ENCODE results near the gene NDUFB7. TPM values are rescaled to one million over a fixed set of nuclear protein-coding genes. Genes with fewer than 3 reads are reported as not detected.

The NDUFB7 gene
- total and polyA plus RNA-seq, 12 donors: 347 to 1,673 (median 476) TPM

GRCh38 chr19:14556662-14557188, 15.1 kb downstream of the NDUFB7 start:
- Histone ChIP-seq H3K4me3 (peak overlapping the region in 7 of 10 donors; percentile 2 to 34 (median 23)), H3K27ac (peak overlapping the region in 6 of 10 donors; percentile 7 to 51 (median 39)), H3K4me1 (peaks cover 30 to 72% (median 45%) of the 10 kb centered on the region in 9 donors), H3K9me3 (no peaks in the 10 kb centered on the region), H3K36me3 (peaks cover 0 to 16% (median 0%) of the 10 kb centered on the region in 9 donors), H3K27me3 (no peaks in the 10 kb centered on the region)
- peak; percentile 9 to 70 (median 60) for ATAC-seq
- 8 to 9% methylated on average over 18 of the region's 18 CpGs for WGBS, 2 donors
- intact Hi-C loops (cut with DNase I): no loop called here
- peak; percentile 73 to 84 for DNase-seq
- TF ChIP-seq CTCF (IDR thresholded peaks at IDR 0.05): peak; percentile 91 to 99 (median 97)

GRCh38 chr19:14555918-14556661, 15.8 kb downstream of the NDUFB7 start:
- Histone ChIP-seq H3K36me3 (peaks cover 0 to 16% (median 0%) of the 10 kb centered on the region in 9 donors), H3K27ac (peak overlapping the region in 3 of 10 donors; percentile 7 to 50 (median 19)), H3K4me3 (peak overlapping the region in 6 of 10 donors; percentile 2 to 34 (median 24)), H3K9me3 (no peaks in the 10 kb centered on the region), H3K4me1 (peaks cover 25 to 72% (median 45%) of the 10 kb centered on the region in 9 donors), H3K27me3 (no peaks in the 10 kb centered on the region)
- no peak for TF ChIP-seq CTCF (IDR thresholded peaks at IDR 0.05)
- DNase-seq (no peak), ATAC-seq (no peak)
- WGBS, 2 donors: 77 to 84% methylated on average over 12 of the region's 12 CpGs
- intact Hi-C loops (cut with DNase I): no loop called here

- H3K27ac ChIP-seq: no peak overlapping the region
- H3K4me3 ChIP-seq: no peak overlapping the region
- no peak for ATAC-seq
These were observed 17.5 kb downstream of the NDUFB7 start for GRCh38 chr19:14554382-14554812.

DNA sequence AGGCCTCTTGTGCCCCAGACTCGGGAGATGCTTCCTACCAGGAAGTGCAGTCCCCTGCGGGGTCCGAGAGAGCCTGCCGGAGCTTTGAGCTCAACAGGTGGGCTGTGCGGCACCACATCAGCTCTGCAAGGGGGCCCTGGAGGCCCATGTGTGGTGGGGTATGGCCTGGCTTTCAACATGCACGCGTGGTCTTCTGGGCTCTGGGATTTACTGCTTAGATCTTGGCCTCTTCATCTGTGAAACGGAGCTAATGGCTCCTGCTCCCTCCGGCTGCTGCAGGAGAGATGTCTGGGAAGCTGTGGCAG, 18.0 kb downstream of the NDUFB7 start:
- H3K9me3 ChIP-seq: no peaks in the 10 kb centered on the region
- DNase-seq (no peak), ATAC-seq (no peak)
- TF ChIP-seq CTCF (IDR thresholded peaks at IDR 0.05): no peak
- intact Hi-C loops (cut with DNase I): no loop called here
- H3K27ac ChIP-seq: peak overlapping the region in 1 of 10 donors; percentile 36
- H3K27me3 ChIP-seq: no peaks in the 10 kb centered on the region
- peaks cover 0 to 29% (median 0%) of the 10 kb centered on the region in 9 donors for H3K36me3 ChIP-seq
- peaks cover 9 to 63% (median 40%) of the 10 kb centered on the region in 9 donors for H3K4me1 ChIP-seq
- no peak overlapping the region for H3K4me3 ChIP-seq
- 59 to 74% methylated on average over 9 of the region's 9 CpGs for WGBS, 2 donors

More at GRCh38 chr19:14554382-14554812, 17.5 kb downstream of the NDUFB7 start:
- no peak for TF ChIP-seq CTCF (IDR thresholded peaks at IDR 0.05)
- no peak for DNase-seq
- intact Hi-C loops (cut with DNase I): no loop called here
- Histone ChIP-seq H3K4me1 (peaks cover 9 to 68% (median 41%) of the 10 kb centered on the region in 9 donors), H3K36me3 (peaks cover 0 to 24% (median 0%) of the 10 kb centered on the region in 9 donors), H3K27me3 (no peaks in the 10 kb centered on the region), H3K9me3 (no peaks in the 10 kb centered on the region)
- 66 to 81% methylated on average over 5 to 6 of the region's 6 CpGs for WGBS, 2 donors
